CD1c-positive myeloid dendritic cell (primary cell): ENCODE data around the gene PIEZO2.
"Not testable (repeated sequence)": the region's sequence is repeated elsewhere in the genome, so short reads cannot be mapped to it uniquely, and the experiment has no call there.

Experiments used
- DNase-seq: peaks from one replicate; pipeline ENCODE4 v3.0.0-alpha.2; 2016; ENCODE audit errors: extremely low spot score

PIEZO2 gene

GRCh38 chr18:11148680-11149440, 509 bp downstream of the PIEZO2 start:
- DNase-seq, result no peak

- no peak for DNase-seq
Measured at GRCh38 chr18:11147962-11148679, 1.2 kb downstream of the PIEZO2 start.

- DNase-seq, result no peak
Measured at GRCh38 chr18:11147371-11147951, 1.9 kb downstream of the PIEZO2 start.

GRCh38 chr18:11146947-11147345, 2.4 kb downstream of the PIEZO2 start:
- no peak for DNase-seq

- no peak for DNase-seq
Measured at GRCh38 chr18:11146238-11146946, 3.0 kb downstream of the PIEZO2 start.

GRCh38 chr18:11145413-11146191, 3.8 kb downstream of the PIEZO2 start:
- DNase-seq, result no peak

- no peak for DNase-seq
Measured at GRCh38 chr18:11137400-11137799, 12.0 kb downstream of the PIEZO2 start.

- no peak for DNase-seq
Measured at GRCh38 chr18:11136241-11136640, 13.1 kb downstream of the PIEZO2 start.

GRCh38 chr18:11134940-11135339, 14.4 kb downstream of the PIEZO2 start:
- DNase-seq, result no peak

- not testable (repeated sequence) for DNase-seq
Measured at GRCh38 chr18:11129059-11129458, 20.3 kb downstream of the PIEZO2 start.

GRCh38 chr18:11125492-11126315, 23.7 kb downstream of the PIEZO2 start:
- no peak for DNase-seq

- no peak for DNase-seq
Measured at GRCh38 chr18:11124054-11124453, 25.3 kb downstream of the PIEZO2 start.

GRCh38 chr18:11121443-11121849, 27.9 kb downstream of the PIEZO2 start:
- no peak for DNase-seq

GRCh38 chr18:11119959-11120587, 29.3 kb downstream of the PIEZO2 start:
- DNase-seq, result no peak

GRCh38 chr18:11119550-11119949, 29.8 kb downstream of the PIEZO2 start:
- DNase-seq, result no peak

- no peak for DNase-seq
Measured at GRCh38 chr18:11118051-11118766, 31.2 kb downstream of the PIEZO2 start.

GRCh38 chr18:11115276-11115675, 34.1 kb downstream of the PIEZO2 start:
- no peak for DNase-seq

- DNase-seq, result no peak
Measured at GRCh38 chr18:11114653-11115052, 34.7 kb downstream of the PIEZO2 start.

- no peak for DNase-seq
Measured at GRCh38 chr18:11113937-11114336, 35.4 kb downstream of the PIEZO2 start.
